ENCODE measurements around the gene TRIM37.

TRIM37 gene

DNA sequence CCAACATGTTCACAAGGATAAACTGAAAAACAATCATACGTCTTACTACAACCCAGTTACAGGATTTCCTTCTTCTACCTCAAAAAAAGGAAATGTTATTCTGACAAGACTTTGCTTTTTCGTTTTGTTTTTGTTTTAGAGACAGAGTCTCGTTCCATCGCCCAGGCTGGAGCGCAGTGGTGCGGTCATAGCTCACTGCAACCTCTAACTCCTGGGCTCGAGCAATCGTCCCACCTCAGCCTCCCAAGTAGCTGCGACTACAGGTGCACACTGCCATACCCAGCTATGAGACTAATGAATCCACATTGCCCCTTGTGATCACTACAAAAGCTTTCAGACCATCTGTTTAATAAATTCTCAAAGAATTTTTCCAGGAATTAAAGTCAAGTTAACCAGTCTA is 8.8 kb upstream of the TRIM37 start:
- TF ChIP-seq TAF1 (IDR thresholded peaks at IDR 0.05; ENCODE audit: borderline replicate concordance, insufficient read depth, low read length) (no peak), FOXP2 (optimal IDR thresholded peaks at IDR 0.05; ENCODE audit: borderline replicate concordance, extremely low read depth, extremely low read length, insufficient read depth) (no peak), SIN3A (IDR thresholded peaks at IDR 0.05; ENCODE audit: borderline replicate concordance, insufficient read depth, low read length) (no peak), POLR2AphosphoS5 (IDR thresholded peaks at IDR 0.05; ENCODE audit: low read depth, low read length) (no peak)
- TF ChIP-seq, protein P1, sequence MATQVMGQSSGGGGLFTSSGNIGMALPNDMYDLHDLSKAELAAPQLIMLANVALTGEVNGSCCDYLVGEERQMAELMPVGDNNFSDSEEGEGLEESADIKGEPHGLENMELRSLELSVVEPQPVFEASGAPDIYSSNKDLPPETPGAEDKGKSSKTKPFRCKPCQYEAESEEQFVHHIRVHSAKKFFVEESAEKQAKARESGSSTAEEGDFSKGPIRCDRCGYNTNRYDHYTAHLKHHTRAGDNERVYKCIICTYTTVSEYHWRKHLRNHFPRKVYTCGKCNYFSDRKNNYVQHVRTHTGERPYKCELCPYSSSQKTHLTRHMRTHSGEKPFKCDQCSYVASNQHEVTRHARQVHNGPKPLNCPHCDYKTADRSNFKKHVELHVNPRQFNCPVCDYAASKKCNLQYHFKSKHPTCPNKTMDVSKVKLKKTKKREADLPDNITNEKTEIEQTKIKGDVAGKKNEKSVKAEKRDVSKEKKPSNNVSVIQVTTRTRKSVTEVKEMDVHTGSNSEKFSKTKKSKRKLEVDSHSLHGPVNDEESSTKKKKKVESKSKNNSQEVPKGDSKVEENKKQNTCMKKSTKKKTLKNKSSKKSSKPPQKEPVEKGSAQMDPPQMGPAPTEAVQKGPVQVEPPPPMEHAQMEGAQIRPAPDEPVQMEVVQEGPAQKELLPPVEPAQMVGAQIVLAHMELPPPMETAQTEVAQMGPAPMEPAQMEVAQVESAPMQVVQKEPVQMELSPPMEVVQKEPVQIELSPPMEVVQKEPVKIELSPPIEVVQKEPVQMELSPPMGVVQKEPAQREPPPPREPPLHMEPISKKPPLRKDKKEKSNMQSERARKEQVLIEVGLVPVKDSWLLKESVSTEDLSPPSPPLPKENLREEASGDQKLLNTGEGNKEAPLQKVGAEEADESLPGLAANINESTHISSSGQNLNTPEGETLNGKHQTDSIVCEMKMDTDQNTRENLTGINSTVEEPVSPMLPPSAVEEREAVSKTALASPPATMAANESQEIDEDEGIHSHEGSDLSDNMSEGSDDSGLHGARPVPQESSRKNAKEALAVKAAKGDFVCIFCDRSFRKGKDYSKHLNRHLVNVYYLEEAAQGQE (IDR thresholded peaks at IDR 0.05; ENCODE audit: insufficient read depth in 1 of 2, low read depth in 2 of 2, low read length in 2 of 2): no peak

DNA sequence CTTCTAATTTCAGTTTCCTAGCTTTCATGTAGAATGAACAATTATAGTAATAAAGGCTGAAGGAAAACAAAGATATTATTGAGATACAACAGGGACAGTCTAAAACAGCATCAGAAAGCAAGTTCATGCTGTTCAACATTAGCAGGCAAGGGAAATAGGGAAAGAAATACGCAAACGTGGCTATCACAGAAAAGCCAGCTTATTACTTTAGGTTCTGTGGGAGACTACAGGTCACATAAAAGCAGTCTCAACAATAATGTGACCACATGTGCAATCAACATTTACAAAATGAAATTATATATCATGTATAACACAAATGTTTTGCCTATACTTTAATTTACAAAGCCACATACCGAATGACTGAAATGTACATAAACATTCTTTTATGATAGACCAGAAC is 4.9 kb upstream of the TRIM37 start:
- TF ChIP-seq TAF1 (IDR thresholded peaks at IDR 0.05; ENCODE audit: borderline replicate concordance, insufficient read depth, low read length) (no peak), SIN3A (IDR thresholded peaks at IDR 0.05; ENCODE audit: borderline replicate concordance, insufficient read depth, low read length) (no peak), FOXP2 (optimal IDR thresholded peaks at IDR 0.05; ENCODE audit: borderline replicate concordance, extremely low read depth, extremely low read length, insufficient read depth) (no peak), POLR2AphosphoS5 (IDR thresholded peaks at IDR 0.05; ENCODE audit: low read depth, low read length) (no peak)
- TF ChIP-seq, protein P1 (IDR thresholded peaks at IDR 0.05; ENCODE audit: insufficient read depth in 1 of 2, low read depth in 2 of 2, low read length in 2 of 2): no peak

DNA sequence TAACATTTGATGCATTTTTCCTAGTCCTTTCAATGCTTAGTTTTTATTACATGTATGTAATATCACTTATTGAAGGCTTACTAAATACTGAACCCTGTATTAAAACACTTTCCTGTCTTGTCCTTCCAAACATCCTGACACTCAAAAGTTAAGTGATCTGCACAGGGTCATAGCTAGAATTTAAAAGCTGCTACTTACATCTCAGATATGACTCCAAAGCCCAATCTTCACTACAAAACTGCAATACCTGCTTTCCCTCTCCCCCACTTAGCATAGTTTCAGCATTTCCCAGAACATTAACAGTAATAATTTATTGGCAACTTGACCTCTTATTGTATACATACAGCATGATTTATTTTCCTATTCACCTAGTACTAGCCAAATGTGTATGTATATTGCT is 4.3 kb upstream of the TRIM37 start:
- TF ChIP-seq POLR2AphosphoS5 (IDR thresholded peaks at IDR 0.05; ENCODE audit: low read depth, low read length) (no peak), TAF1 (IDR thresholded peaks at IDR 0.05; ENCODE audit: borderline replicate concordance, insufficient read depth, low read length) (no peak), FOXP2 (optimal IDR thresholded peaks at IDR 0.05; ENCODE audit: borderline replicate concordance, extremely low read depth, extremely low read length, insufficient read depth) (no peak), SIN3A (IDR thresholded peaks at IDR 0.05; ENCODE audit: borderline replicate concordance, insufficient read depth, low read length) (no peak)
- TF ChIP-seq, protein P1 (IDR thresholded peaks at IDR 0.05; ENCODE audit: insufficient read depth in 1 of 2, low read depth in 2 of 2, low read length in 2 of 2): no peak

DNA sequence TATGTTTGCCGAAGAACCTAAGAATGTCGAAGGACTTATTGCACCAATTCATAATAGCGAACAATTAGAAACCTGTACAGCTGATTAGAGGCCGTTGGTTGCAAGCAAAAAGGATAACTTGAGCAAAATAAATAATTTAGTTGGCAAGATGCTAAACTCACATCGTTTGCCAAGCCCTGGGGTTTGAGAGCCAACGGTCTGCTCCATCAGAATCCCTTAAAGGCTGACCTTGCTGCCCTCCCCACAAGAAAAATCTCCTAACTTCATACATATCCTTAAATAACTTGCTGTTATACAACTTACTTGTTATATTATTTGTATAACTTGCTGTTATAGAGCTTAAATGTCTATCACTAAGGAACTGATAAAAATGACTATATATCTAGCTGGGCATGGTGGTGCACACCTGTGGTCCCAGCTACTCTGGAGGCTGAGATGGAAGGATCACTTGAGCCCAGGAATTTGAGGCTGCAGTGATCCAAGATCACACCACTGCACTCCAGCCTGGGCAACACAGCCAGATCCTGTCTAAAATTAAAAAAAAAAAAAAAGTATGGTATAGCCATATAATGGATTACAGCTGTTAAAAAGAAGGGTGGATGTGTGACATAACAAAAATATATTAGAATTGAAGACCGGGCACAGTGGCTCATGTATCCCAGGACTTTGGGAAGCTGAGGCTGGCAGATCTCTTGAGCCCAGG is 1.9 kb upstream of the TRIM37 start:
- TF ChIP-seq TAF1 (IDR thresholded peaks at IDR 0.05; ENCODE audit: borderline replicate concordance, insufficient read depth, low read length): no peak
- TF ChIP-seq SIN3A (IDR thresholded peaks at IDR 0.05; ENCODE audit: borderline replicate concordance, insufficient read depth, low read length): no peak

- TF ChIP-seq POLR2AphosphoS5 (IDR thresholded peaks at IDR 0.05; ENCODE audit: low read depth, low read length) (no peak), FOXP2 (optimal IDR thresholded peaks at IDR 0.05; ENCODE audit: borderline replicate concordance, extremely low read depth, extremely low read length, insufficient read depth) (no peak), SIN3A (IDR thresholded peaks at IDR 0.05; ENCODE audit: borderline replicate concordance, insufficient read depth, low read length) (no peak), TAF1 (IDR thresholded peaks at IDR 0.05; ENCODE audit: borderline replicate concordance, insufficient read depth, low read length) (no peak)
- TF ChIP-seq, protein P1 (IDR thresholded peaks at IDR 0.05; ENCODE audit: insufficient read depth in 1 of 2, low read depth in 2 of 2, low read length in 2 of 2): no peak
Observed at GRCh38 chr17:59107306-59107670, 608 bp upstream of the TRIM37 start.
